Pulmonary artery endothelial cell (primary cell): ENCODE data around the gene CYLD. TPM values are rescaled to one million over a fixed set of nuclear protein-coding genes. Genes with fewer than 3 reads are reported as not detected.

ENCODE experiments used
- DNase-seq: peaks from one replicate; pipeline ENCODE4 v3.0.0-alpha.2; 2011; ENCODE audit warnings: low read depth, low spot score
- total RNA-seq: library from RNA; depleted of rRNA; stranded (reverse); fragments of >200 nt; gene quantifications from 2 replicates; pipeline ENCODE4 v1.2.3, GENCODE V29; 2014

CYLD gene
- total RNA-seq, 1 donor from 2014 or later, result 24.7 TPM

DNA sequence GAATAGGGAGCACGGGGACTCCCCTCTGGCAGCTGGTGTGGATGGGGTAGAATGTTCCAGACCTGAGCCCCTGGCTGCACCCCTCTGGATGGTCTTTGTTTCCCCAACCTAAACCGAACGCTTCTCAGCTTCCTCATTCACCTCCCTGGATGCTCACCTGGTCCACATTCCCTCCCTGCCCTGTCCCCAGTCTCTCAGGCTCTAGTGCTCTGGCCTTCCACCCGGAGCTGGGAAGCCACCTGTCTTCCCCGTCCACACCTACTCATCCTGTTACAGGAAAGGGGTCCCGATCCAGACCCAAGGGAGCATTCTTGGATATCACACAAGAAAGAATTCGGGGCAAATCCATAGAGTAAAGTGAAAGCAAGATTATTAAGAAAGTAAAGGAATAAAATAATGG lies 73.5 kb downstream of the CYLD start:
- no peak for DNase-seq

DNA sequence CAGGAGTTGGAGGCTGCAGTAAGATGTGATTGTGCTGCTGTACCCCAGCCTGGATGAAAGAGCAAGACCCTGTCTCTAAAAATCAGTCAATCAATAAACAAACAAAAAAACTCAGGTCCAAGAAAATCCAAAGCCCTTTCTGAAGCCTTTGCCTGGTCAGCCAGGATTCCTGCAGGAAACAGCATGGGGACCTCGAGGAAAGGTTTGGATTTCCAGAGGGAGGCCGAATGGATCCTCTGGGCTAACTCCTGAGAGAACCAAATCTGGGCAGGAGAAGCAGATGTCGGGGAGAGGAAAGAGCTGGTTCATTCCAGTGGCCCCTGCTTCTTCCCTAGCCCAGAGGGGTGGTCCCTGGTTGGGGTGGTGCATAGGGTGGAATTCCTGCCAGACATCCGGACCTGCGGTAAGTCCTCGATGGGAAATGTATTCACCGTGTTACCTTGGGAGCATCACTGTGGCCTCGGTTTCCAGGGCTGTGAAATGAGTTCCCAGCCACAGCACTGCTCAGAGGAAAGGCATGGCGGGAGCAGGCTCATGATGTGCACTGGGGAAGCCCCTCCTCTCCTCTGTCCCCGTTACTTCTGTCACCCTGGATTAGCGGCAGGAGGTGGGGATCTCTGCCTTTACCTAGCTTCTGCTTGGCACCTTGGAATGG lies 75.1 kb downstream of the CYLD start:
- no peak for DNase-seq

DNA sequence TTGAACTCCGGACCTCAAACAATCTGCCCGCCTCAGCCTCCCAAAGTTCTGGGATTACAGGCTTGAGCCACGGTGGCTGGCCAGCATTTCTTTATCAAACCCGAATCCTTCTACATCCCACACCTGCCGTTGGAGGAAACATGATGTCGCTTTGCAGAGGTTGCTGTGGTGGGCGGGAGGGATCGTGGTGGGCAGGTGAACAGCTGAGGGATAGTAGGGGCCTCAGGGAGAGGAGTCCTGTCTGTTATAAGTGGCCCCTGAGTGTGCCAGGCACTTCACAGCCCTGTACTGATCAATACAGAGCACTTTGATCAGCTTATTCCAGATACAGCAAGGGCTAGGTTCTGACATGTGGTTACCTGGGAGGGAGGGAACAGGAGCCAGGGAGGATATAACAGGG lies 76.5 kb downstream of the CYLD start:
- DNase-seq, result no peak

DNA sequence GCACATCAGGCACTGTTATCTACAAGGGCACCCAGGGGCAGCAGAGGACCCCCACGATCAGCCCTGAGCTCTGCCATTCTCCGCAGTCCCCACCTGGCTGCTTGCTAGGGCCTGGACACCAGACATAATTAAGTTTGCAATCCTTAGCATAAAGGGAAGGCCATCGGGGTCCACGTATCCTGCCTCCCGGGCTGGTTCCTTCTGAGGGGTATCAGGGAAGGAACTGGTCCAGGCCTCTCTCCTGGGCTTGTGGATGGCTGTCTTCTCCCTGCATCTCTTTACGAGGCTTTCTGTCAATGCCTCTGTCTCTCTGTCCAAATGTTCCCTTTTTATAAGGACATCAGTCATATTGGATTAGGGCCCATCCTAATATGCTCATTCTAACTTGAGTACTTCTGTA lies 77.8 kb downstream of the CYLD start:
- DNase-seq, result no peak

DNA sequence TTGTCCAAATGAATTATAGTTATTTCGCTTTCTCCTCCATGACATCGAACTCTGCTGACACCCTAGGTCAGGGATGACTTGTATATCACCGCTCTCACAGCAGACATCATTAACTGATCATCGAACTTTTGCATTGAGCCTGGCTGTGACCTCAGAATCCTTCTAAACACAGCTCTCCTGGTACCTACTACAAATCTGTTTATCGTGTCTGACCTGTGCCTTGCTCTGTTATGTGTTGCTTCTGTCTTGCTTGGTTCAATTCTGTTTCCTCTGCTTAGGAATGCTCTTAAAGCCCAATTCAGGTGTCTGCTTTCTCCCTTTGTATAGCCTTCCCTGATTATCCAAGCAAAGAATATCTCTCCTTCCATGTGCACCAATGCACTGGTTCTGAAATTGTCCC lies 78.3 kb downstream of the CYLD start:
- DNase-seq, result no peak

DNA sequence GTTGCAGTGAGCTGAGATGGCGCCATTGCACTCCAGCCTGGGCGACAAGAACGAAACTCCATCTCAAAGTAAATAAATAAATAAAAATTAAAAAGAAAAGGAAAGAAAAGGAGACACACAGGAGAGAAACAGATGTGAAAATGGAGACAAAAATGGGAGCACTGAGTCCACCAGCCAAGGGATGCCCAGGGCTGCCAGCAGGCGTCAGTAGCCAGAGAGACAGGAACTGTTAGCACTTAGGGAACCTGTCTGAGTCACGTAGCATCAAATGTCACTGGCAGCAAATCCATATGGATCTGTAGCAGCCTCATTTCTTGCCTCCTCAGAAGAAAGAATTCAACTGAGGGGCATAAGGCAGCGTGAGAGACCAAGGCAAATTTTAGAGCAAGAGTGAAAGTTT lies 79.7 kb downstream of the CYLD start:
- DNase-seq, result no peak

DNA sequence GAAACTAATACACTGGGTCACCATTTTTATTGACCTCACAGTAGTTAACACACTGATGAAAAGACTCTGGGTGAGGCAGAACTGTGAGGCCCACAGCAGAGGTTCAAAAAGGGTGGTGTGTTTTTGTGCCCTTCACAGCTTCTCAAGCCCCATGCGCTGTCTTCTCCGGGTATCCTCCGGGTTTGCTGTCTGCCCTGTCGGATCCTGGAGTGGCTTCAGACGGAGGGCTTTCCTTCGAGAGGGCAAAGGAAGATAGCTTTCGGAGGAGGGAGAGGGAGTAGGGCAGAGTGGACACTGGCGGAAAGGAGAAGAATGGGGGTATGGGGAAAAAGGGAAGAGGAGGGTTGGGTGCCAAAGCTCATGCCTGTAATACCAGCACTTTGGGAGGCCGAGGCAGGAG lies 80.8 kb downstream of the CYLD start:
- no peak for DNase-seq

DNA sequence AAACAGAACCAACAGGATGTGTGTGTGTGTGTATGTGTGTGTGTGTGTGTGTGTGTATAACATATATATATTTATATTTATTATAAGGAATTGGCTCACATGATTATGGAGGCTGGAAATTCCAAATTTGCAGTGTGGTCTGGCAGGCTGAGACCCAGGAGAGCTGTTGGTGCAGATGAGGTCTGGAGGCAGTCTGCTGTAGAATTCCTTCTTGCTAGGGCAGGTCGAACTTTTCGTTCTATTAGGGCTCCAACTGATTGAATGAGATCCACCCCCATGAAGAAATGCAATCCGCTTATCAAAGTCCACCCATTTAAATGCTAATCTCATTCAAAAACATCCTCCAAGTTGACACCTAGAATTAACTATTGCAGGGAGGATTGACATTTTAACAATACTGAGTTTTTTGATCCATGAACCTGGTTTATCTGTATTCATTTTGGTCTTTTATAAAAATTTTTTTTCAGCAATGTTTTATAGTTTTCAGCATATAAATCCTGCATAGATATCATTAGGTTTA lies 85.0 kb downstream of the CYLD start:
- DNase-seq, result no peak

DNA sequence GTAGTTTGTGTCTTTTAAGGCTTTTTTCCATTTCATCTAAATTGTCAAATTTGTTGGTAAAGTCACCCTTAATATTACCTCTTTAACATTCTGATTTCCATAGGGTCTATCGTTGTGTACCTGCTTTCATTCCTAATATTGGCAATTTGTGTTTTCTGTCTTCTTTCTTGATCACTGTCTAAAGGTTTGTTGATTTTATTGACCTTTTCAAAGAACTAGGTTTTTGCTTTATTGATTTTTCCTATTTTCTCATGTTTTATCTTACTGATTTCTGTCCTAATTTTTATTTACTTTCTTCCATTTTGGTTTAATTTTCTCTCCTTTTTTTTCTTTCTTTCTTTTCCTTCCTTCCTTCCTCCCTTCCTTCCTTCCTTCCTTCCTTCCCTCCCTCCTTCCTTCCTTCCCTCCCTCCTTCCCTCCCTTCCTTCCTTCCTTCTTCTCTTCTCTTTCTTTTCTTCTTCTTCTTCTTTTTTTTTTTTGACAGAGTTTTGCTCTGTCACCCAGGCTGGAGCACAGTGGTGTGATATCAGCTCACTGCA lies 86.3 kb downstream of the CYLD start:
- DNase-seq, result no peak

DNA sequence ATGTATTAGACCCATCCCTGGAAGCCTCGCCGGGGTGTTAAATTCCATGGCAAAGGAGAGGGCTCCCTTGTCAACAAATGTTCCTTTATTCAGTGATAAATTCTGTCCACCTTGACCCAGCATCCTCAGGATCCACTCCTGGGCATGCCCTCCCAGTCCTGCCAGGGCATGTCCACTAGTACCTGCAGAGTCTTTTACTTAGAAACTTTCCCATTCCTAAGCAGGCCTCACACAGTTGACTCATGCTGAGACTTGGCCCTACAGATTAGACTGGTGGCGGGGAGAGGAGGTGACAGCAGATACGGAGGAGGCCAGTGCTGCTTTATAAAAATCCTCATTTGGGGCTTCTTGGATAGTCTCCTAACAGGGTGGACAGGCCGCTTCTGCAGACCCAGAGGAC lies 88.8 kb downstream of the CYLD start:
- no peak for DNase-seq

DNA sequence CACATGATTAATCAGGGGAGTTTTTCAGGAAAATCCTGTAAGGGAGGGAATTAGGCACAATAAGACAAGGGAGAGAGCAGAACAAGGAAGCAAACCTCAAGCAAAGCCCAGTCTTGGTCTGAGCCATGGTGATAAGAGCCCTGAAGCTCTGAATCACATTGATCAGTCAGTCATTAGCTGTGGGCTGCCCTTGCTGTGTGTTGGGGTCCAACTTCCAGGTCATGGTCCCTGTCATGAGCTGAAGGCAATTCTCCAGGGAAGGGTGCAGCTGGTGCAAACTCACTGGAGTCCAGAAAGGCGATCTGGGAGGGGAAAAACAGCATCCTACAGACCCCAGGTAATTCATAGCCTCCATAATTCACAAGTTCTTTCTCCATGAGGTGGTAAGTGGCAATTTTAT lies 89.9 kb downstream of the CYLD start:
- DNase-seq, result no peak

DNA sequence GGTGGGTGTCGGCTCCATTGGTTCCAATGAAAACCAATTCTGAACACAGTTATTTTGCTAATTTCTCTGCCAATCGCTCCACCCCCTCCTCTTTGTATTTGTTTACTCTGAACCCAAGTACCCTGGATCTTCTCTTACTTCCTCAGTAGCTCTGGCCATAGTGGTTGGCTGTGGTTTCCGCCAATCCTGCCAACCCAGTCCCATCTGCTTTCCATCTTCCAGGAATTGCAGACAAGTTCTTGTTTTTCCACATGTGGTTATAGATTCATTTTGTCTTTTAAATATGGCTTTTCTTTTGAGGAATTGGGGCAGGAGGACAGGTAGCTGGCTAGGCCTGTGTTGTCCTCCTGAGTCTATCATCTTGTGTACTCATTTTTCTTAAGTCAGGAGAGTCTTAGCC lies 92.0 kb downstream of the CYLD start:
- DNase-seq, result no peak

DNA sequence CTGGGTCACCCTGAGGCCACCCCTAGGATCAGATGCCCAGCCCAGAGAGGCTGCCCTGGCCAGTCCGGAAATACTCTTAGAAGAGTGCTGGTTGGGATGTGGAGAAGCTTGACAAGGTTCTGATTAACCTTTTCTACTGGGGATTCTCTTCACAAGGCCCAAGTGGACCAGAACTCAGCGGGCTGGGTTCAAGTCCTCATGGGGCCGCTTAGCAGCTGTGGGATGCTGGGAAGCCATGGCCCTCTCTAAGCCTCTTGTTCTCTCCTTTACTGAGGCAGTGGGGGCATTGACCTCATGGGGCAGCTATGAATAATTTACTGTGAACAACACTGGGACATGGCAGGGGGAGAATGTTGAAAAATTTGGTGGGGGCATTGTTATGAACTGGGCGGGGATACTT lies 92.8 kb downstream of the CYLD start:
- DNase-seq, result no peak

DNA sequence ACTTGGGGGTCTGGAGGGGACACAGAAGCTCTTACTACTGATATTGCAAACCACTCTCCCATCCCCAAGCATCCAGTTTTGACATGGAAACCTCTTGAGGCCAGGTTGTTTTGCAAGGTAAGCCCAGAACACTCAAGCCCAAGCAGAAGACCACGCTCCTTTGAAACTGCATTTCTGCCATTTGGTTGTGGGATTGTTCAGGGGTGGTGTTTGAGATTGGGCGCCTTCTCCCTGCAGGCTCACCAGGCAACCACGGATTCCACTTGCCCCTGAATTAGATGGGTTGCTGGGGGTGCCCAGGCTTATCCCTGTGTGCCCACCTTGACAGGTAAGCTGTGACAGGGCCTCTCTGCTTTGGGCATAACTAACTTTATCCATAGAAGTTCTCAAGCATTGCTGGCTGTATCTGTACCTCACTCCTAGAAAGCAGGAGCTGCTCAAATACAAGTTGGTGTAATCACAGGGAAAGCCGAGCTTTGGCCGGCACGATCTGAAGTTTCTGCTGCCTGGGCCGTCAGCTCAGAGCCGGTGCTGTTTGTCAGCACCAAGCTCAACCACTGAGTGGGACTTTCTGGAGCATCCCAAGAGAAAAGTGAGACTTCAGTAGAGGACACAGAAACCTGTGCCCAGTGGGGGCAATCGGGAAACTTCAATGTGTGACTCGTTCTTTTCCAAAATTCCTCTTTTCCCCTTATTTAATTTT lies 93.6 kb downstream of the CYLD start:
- no peak for DNase-seq

DNA sequence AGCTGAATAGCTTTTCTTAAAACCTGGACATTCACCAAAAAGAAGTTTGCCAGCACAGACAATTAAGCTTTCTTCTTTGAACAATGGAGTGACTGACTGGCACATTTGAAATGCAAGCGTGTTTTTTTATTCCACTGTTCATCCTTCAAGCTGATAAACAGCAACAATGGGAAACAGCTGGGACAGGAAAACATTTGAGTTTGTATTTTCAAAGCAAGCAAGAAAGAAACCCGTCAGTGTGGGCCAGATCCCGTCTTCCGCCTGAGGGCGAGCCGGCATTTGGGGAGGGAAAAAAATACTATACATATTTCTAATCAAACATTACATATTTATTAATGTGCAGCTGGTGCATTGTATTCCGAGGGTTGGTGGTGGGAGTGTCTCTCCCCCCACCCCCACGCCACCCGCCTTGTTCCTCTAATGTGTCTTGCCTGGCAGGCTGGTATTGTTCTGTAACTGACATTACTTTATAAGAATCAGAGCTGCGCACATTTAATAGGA lies 94.3 kb downstream of the CYLD start:
- no peak for DNase-seq

DNA sequence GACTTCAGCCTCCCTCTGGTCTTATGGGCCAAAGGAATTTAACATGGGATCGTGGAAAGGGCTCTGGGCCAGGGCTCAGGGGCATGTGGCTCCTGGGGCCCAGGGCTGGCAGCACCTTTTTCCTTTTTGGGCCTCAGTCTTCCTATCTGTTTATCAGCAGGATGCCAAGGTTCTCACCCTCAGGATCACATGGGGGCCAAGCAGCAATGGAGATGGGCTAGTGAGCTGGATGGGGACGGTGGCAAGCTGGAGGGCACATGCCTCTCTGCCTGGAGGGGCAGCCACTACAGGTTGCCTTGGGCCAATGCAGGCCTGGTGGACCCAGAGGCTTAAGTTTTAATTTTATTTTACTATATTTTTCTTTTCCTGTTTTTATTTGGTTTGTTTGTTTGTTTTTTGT lies 95.4 kb downstream of the CYLD start:
- DNase-seq, result no peak

DNA sequence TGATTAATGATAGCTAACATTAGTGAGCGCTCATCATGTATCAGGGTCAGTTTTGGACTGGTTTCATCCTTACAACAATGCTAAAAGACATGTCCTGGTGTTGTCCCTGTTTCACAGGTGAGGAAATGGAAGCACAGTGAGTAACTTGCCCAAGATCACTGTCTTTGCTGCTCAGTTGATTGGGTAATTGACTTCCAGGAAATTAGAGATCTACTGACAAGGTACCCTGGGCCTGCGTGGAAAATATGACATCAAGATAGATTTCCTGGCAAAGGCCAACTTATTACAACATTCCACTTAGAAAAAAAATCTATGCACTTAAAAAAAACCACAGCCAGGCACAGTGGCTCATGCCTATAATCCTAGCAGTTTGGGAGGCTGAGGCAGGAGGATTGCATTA lies 96.3 kb downstream of the CYLD start:
- DNase-seq, result no peak

DNA sequence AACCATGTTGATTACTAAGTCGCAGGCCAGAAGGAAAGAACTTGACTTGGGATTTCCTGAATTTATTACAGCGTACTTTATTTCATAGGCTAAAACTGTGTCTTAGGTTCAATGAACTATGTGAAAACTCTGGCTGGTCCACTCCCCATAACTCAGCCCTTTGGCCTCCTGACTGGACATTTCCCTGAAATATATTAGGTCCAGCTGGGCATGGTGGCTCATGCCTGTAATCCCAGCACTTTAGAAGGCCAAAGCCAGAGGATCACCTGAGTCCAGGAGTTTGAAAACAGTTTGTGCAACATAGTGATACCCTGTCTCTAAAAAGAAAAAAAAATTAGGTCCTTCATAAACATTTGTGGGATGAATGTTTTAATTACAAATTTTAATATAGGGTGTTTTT lies 97.0 kb downstream of the CYLD start:
- DNase-seq, result no peak

DNA sequence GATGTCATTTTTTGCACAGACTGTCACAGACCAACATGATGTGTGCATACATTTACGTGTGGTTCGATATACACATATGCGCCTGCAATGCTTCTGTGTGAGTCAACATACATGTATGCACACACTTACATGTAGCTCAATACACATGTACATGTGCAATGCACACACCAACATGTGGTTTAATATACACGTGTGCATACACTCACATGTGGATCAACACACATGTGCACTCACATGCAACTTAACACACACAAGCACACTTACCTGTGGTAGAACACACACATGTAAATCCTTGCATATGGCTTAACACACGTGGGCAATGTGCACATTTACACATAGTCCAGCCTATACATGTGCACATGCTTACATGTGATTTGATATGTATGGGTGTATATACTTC lies 97.5 kb downstream of the CYLD start:
- no peak for DNase-seq

DNA sequence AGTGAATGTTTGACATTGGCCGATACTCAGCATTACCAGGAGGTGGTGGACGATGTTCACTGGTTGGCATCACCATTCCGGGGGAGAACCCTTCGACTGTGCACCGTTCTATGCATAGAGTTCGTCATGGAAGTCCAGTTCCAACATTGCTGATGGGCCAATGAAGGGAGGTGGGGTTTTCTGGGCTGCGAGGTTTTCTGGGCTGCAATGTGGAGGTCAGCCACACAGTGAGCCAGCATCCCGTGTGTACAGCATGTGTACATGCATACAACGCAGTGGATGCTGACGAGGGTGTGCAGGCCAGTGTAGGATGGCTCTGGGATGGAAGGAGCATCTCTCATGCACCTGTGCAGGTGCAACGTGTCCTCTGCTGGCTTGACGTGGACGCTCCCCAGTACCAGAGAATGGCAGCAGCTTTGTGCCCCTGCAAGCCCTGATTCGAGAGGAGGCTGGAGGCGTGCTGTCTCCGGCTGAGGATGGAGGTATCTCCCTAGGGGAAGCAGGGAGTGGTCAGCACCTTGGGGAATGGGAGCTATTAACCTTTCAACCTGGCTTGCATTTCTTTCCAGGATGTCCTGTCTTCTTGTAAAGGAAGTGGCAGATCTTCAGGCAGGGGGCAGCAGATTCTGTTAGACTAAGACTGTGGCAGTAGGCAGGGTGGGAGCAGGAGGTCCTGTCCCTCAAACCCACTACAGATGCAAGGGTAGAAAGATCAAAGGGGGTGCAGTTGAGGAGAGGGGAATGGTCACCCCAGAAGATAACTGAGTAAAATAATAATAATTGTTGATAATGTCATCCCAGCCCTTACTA lies 98.2 kb downstream of the CYLD start:
- DNase-seq, result no peak

DNA sequence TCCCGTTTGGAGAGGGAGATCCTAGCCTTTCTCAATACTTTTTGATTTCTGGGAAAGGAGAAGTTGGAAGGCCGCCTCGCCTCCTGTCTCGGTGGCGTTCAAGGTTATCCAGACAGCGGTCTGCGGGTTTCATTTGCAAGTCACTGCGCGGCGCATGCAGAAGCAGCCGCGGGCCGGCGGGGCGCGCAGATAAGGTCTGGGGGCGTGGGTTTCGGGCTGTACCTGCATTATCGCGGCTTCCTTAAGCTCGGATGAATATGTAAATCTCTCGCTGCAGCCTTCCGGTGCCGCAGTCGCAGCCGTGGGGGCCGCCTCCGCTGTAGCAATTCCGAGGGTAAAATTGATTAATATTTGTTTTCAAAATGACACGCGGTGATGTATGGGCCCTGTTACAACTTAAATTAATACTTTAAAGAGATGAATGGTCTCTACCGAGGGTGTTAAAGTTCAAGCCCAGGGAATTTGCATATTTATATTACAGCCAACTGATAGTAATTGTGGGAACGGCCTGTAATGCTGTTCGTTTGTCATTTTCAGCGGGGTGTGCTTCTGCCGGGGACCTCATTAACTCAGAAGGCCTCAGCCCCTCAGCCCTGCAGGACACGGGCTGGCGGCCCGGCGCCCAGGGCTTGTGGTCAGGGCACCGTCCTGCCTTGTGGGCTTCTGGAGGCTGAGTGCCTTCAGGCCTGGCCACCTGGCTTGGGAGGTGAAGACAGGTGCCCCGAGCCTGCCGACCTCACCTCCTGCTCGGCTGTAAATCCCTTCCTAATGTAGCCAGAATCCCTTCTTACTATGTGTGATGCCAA lies 99.4 kb downstream of the CYLD start:
- no peak for DNase-seq
